GM23248 (cell line): ENCODE results near the gene CROCC. TPM values are rescaled to one million over a fixed set of nuclear protein-coding genes. Genes with fewer than 3 reads are reported as not detected.
"Not testable (repeated sequence)": the region's sequence is repeated elsewhere in the genome, so short reads cannot be mapped to it uniquely, and the experiment has no call there.

ENCODE experiments used
- DNase-seq: peaks from one replicate; pipeline ENCODE4 v3.0.0-alpha.2; 2015
- H2AFZ ChIP-seq: fragments of 200-600 bp; sonication (generic); 2 replicates; pipeline ENCODE4 v1.6.1; 2016; ENCODE audit warnings: antibody characterized with exemption
- H3F3A ChIP-seq: fragments of 200-600 bp; sonication (generic); 2 replicates; pipeline ENCODE4 v1.6.1; 2016; ENCODE audit warnings: mild to moderate bottlenecking, antibody characterized with exemption, mixed run types; ENCODE audit not compliant: insufficient read depth
- H3K27ac ChIP-seq: fragments of 200-600 bp; sonication (generic); 2 replicates; pipeline ENCODE4 v1.5.1; 2016; ENCODE audit warnings: mild to moderate bottlenecking
- H3K27me3 ChIP-seq: fragments of 200-600 bp; sonication (generic); replicated peaks from 2 replicates; pipeline ENCODE4 v1.6.1; 2016; ENCODE audit warnings: mild to moderate bottlenecking; ENCODE audit not compliant: insufficient read depth
- H3K36me3 ChIP-seq: fragments of 200-600 bp; sonication (generic); 2 replicates; pipeline ENCODE4 v1.6.1; 2016; ENCODE audit warnings: low read depth, mild to moderate bottlenecking
- H3K4me1 ChIP-seq: fragments of 200-600 bp; sonication (generic); 2 replicates; pipeline ENCODE4 v1.6.1; 2016; ENCODE audit warnings: mild to moderate bottlenecking; ENCODE audit not compliant: insufficient read depth
- H3K4me2 ChIP-seq: fragments of 200-600 bp; sonication (generic); one replicate; pipeline ENCODE4 v1.6.1; 2016; ENCODE audit warnings: mild to moderate bottlenecking; ENCODE audit not compliant: unreplicated experiment
- H3K4me3 ChIP-seq: fragments of 200-600 bp; sonication (generic); 2 replicates; pipeline ENCODE4 v1.5.1; 2016; ENCODE audit warnings: mild to moderate bottlenecking
- H3K79me2 ChIP-seq: fragments of 200-600 bp; sonication (generic); 2 replicates; pipeline ENCODE4 v1.6.1; 2016; ENCODE audit warnings: mild to moderate bottlenecking; ENCODE audit not compliant: insufficient read depth
- H3K9ac ChIP-seq: fragments of 200-600 bp; sonication (generic); 2 replicates; pipeline ENCODE4 v1.6.1; 2016; ENCODE audit warnings: mild to moderate bottlenecking
- H3K9me2 ChIP-seq: fragments of 200-600 bp; sonication (generic); 2 replicates; pipeline ENCODE4 v1.6.1; 2016; ENCODE audit warnings: mixed run types, mild to moderate bottlenecking, moderate library complexity; ENCODE audit not compliant: insufficient read depth
- H3K9me3 ChIP-seq: fragments of 200-600 bp; sonication (generic); one replicate; pipeline ENCODE4 v1.6.1; 2017; ENCODE audit warnings: low read depth
- H4K20me1 ChIP-seq: fragments of 200-600 bp; sonication (generic); 2 replicates; pipeline ENCODE4 v1.6.0; 2016; ENCODE audit not compliant: insufficient read depth
- EZH2 ChIP-seq: fragments of 200-600 bp; sonication (generic); IDR thresholded peaks from 2 replicates; pipeline ENCODE4 v1.6.1; 2018; ENCODE audit warnings: antibody characterized with exemption, mild to moderate bottlenecking; ENCODE audit not compliant: insufficient read depth, poor library complexity, severe bottlenecking
- EZH2phosphoT487 ChIP-seq: fragments of 200-600 bp; sonication (generic); IDR thresholded peaks from 2 replicates; pipeline ENCODE4 v1.6.1; 2018; ENCODE audit warnings: antibody characterized with exemption, moderate library complexity, mild to moderate bottlenecking, low read depth; ENCODE audit not compliant: insufficient read depth
- WGBS, 2 experiments: methylation state at CpG; one replicate each; pipeline ENCODE4 v1.1.6; 2015 to 2017; ENCODE audit warnings: low lambda C conversion rate in 2 of 2, low coverage in 1 of 2; ENCODE audit errors: missing lambda C conversion rate in 2 of 2; 5-methylcytosine and 5-hydroxymethylcytosine counted together
- in situ Hi-C: fragments of 300-500 bp; cut with MboI; formaldehyde crosslinking; loops from 2 replicates; pipeline ENCODE4 v1.15.0; 2020
- polyA plus RNA-seq: library from polyadenylated mRNA; unstranded; fragments of >200 nt; fragmentation: Nextera tagmentation; extraction: Ambion mirVana; gene quantifications from 2 replicates; pipeline ENCODE4 v1.2.1, GENCODE V29; 2016
- total RNA-seq: library from RNA; depleted of rRNA; stranded (reverse); fragments of >200 nt; shearing (Covaris generic); gene quantifications from 2 replicates; pipeline ENCODE4 v1.2.3, GENCODE V29; 2014

CROCC gene
- total and polyA plus RNA-seq, 2 experiments from 2014 or later, result 5.2 to 17.6 TPM

- Histone ChIP-seq H3K4me2 (no peak overlapping the region), H3K9ac (no peak overlapping the region), H3K9me3 (no peaks in the 10 kb centered on the region), H3K4me1 (peaks cover 30% of the 10 kb centered on the region), H3K36me3 (no peaks in the 10 kb centered on the region), H3K79me2 (no peaks in the 10 kb centered on the region), H3K9me2 (no peaks in the 10 kb centered on the region), H3K4me3 (no peak overlapping the region), H3F3A (peaks cover 45% of the 10 kb centered on the region), H3K27ac (no peak overlapping the region), H4K20me1 (no peaks in the 10 kb centered on the region), H2AFZ (no peak overlapping the region), H3K27me3 (no peaks in the 10 kb centered on the region)
- 66 to 78% methylated on average over 4 of the region's 4 CpGs for WGBS, 2 experiments
- TF ChIP-seq EZH2 (no peak), EZH2phosphoT487 (no peak)
- in situ Hi-C loops, result no loop called here
- DNase-seq, result no peak
Measured at GRCh38 chr1:16906873-16907272, 14.9 kb upstream of the CROCC start.

- in situ Hi-C loops, result no loop called here
- WGBS, 2 experiments, result 79% methylated on average over 15 of the region's 15 CpGs
- DNase-seq, result no peak
Measured at GRCh38 chr1:16907870-16908758, 13.6 kb upstream of the CROCC start.

GRCh38 chr1:16911851-16912721 is 9.6 kb upstream of the CROCC start:
- H3K4me1 ChIP-seq, H2AFZ ChIP-seq, H3K4me2 ChIP-seq, H3K4me3 ChIP-seq, H3K9me3 ChIP-seq, H3K9ac ChIP-seq, in situ Hi-C loops, H3K79me2 ChIP-seq, H3K9me2 ChIP-seq, H3K36me3 ChIP-seq, H3K27ac ChIP-seq, H3K27me3 ChIP-seq, DNase-seq, H3F3A ChIP-seq, H4K20me1 ChIP-seq: not testable (repeated sequence)
- 80 to 87% methylated on average over 8 of the region's 8 CpGs for WGBS, 2 experiments

More at GRCh38 chr1:16907870-16908758, 13.6 kb upstream of the CROCC start:
- Histone ChIP-seq H3K4me1 (peaks cover 24% of the 10 kb centered on the region), H4K20me1 (no peaks in the 10 kb centered on the region), H3F3A (peaks cover 35% of the 10 kb centered on the region), H3K9ac (no peak overlapping the region), H3K27ac (no peak overlapping the region), H3K27me3 (no peaks in the 10 kb centered on the region), H3K36me3 (no peaks in the 10 kb centered on the region), H3K9me2 (no peaks in the 10 kb centered on the region), H3K4me3 (no peak overlapping the region), H3K9me3 (no peaks in the 10 kb centered on the region), H3K79me2 (no peaks in the 10 kb centered on the region), H2AFZ (no peak overlapping the region), H3K4me2 (no peak overlapping the region)
- TF ChIP-seq EZH2 (no peak), EZH2phosphoT487 (no peak)

GRCh38 chr1:16912742-16913141 is 9.0 kb upstream of the CROCC start:
- H3K27ac ChIP-seq, H3K9ac ChIP-seq, H3K4me3 ChIP-seq, H3K36me3 ChIP-seq, H3K9me3 ChIP-seq, H3K9me2 ChIP-seq, H3K27me3 ChIP-seq, H3F3A ChIP-seq, H3K4me2 ChIP-seq, DNase-seq, H3K4me1 ChIP-seq, H2AFZ ChIP-seq, H3K79me2 ChIP-seq, in situ Hi-C loops, H4K20me1 ChIP-seq: not testable (repeated sequence)
- WGBS, 2 experiments, result 86 to 87% methylated on average over 8 of the region's 8 CpGs
